Activated T-helper 17 cell treated with anti-CD3 and anti-CD28 coated beads, Interleukin-2, amount 50 U/mL, for 72 hours (primary cell): Measurements from ENCODE around the gene SNX14. TPM values are rescaled to one million over a fixed set of nuclear protein-coding genes. Genes with fewer than 3 reads are reported as not detected.
"Not testable (repeated sequence)": the region's sequence is repeated elsewhere in the genome, so short reads cannot be mapped to it uniquely, and the experiment has no call there.

ENCODE experiments used
- ATAC-seq: fragments of 150-1000 bp; cut with Tn5 transposase; replicated peaks from 2 replicates; pipeline ENCODE4 v1.10.0; 2021; ENCODE audit warnings: mild to moderate bottlenecking, moderate library complexity
- H3K27ac Mint-ChIP-seq: one replicate; pipeline ENCODE4 v1.8.0; 2022; ENCODE audit warnings: mixed read lengths
- H3K27me3 Mint-ChIP-seq: one replicate; pipeline ENCODE4 v1.8.0; 2022; ENCODE audit warnings: mixed read lengths
- H3K36me3 Mint-ChIP-seq: one replicate; pipeline ENCODE4 v1.8.0; 2022; ENCODE audit warnings: low read depth, mild to moderate bottlenecking, mixed read lengths
- H3K4me1 Mint-ChIP-seq: one replicate; pipeline ENCODE4 v1.8.0; 2022; ENCODE audit warnings: mixed read lengths
- H3K4me3 Mint-ChIP-seq: one replicate; pipeline ENCODE4 v1.8.0; 2022; ENCODE audit warnings: mild to moderate bottlenecking, mixed read lengths
- H3K9me3 Mint-ChIP-seq: one replicate; pipeline ENCODE4 v1.8.0; 2022; ENCODE audit warnings: mixed read lengths
- total RNA-seq, 2 donors: library from RNA; stranded (reverse); gene quantifications; one replicate each; pipeline ENCODE4 v1.2.3, GENCODE V29; 2022

Gene SNX14
- total RNA-seq, 2 donors from 2014 or later: 59.1 to 76.6 TPM

- peaks cover 5% of the 10 kb centered on the region for H3K4me1 Mint-ChIP-seq
- H3K36me3 Mint-ChIP-seq: peaks cover 100% of the 10 kb centered on the region
- no peaks in the 10 kb centered on the region for H3K27me3 Mint-ChIP-seq
- no peaks in the 10 kb centered on the region for H3K9me3 Mint-ChIP-seq
- H3K4me3 Mint-ChIP-seq: no peak overlapping the region
- no peak overlapping the region for H3K27ac Mint-ChIP-seq
- ATAC-seq: no peak
Measured at GRCh38 chr6:85610182-85610895, 16.7 kb upstream of the SNX14 start.

- Mint-ChIP-seq H3K9me3 (no peaks in the 10 kb centered on the region), H3K4me3 (no peak overlapping the region), H3K4me1 (no peaks in the 10 kb centered on the region), H3K36me3 (peaks cover 41% of the 10 kb centered on the region), H3K27ac (no peak overlapping the region), H3K27me3 (no peaks in the 10 kb centered on the region)
- ATAC-seq: no peak
Measured at GRCh38 chr6:85602100-85602499, 8.4 kb upstream of the SNX14 start.

- Mint-ChIP-seq H3K27me3 (no peaks in the 10 kb centered on the region), H3K27ac (peak overlapping the region; percentile 62), H3K4me1 (no peaks in the 10 kb centered on the region), H3K4me3 (no peak overlapping the region), H3K9me3 (no peaks in the 10 kb centered on the region), H3K36me3 (peaks cover 28% of the 10 kb centered on the region)
- ATAC-seq: no peak
Measured at GRCh38 chr6:85600713-85601313, 7.2 kb upstream of the SNX14 start.

GRCh38 chr6:85594197-85594930, 706 bp upstream of the SNX14 start:
- H3K9me3 Mint-ChIP-seq: no peaks in the 10 kb centered on the region
- H3K4me3 Mint-ChIP-seq: peak overlapping the region; percentile 98
- no peaks in the 10 kb centered on the region for H3K27me3 Mint-ChIP-seq
- peaks cover 48% of the 10 kb centered on the region for H3K36me3 Mint-ChIP-seq
- peaks cover 22% of the 10 kb centered on the region for H3K4me1 Mint-ChIP-seq
- peak overlapping the region; percentile 99 for H3K27ac Mint-ChIP-seq
- peak; percentile 57 for ATAC-seq

- H3K27me3 Mint-ChIP-seq: no peaks in the 10 kb centered on the region
- no peak for ATAC-seq
Measured at GRCh38 chr6:85592033-85592432, 1.6 kb downstream of the SNX14 start.

GRCh38 chr6:85591207-85591606, 2.5 kb downstream of the SNX14 start:
- Mint-ChIP-seq H3K27me3 (no peaks in the 10 kb centered on the region), H3K9me3 (no peaks in the 10 kb centered on the region), H3K4me1 (peaks cover 23% of the 10 kb centered on the region), H3K36me3 (peaks cover 63% of the 10 kb centered on the region), H3K27ac (no peak overlapping the region), H3K4me3 (peak overlapping the region; percentile 98)
- ATAC-seq: no peak

More at GRCh38 chr6:85592033-85592432, 1.6 kb downstream of the SNX14 start:
- peaks cover 58% of the 10 kb centered on the region for H3K36me3 Mint-ChIP-seq
- peak overlapping the region; percentile 99 for H3K27ac Mint-ChIP-seq
- H3K9me3 Mint-ChIP-seq: no peaks in the 10 kb centered on the region
- peaks cover 23% of the 10 kb centered on the region for H3K4me1 Mint-ChIP-seq
- peak overlapping the region; percentile 98 for H3K4me3 Mint-ChIP-seq

- Mint-ChIP-seq H3K27ac (no peak overlapping the region), H3K4me3 (no peak overlapping the region), H3K36me3 (peaks cover 77% of the 10 kb centered on the region)
Measured at GRCh38 chr6:85585741-85586140, 7.9 kb downstream of the SNX14 start.

GRCh38 chr6:85582832-85583231, 10.8 kb downstream of the SNX14 start:
- not testable (repeated sequence) for H3K27me3 Mint-ChIP-seq, H3K4me3 Mint-ChIP-seq, H3K9me3 Mint-ChIP-seq, ATAC-seq, H3K27ac Mint-ChIP-seq
- H3K4me1 Mint-ChIP-seq: peaks cover 34% of the 10 kb centered on the region
- H3K36me3 Mint-ChIP-seq: peaks cover 58% of the 10 kb centered on the region

More at GRCh38 chr6:85585741-85586140, 7.9 kb downstream of the SNX14 start:
- peaks cover 36% of the 10 kb centered on the region for H3K4me1 Mint-ChIP-seq
- no peaks in the 10 kb centered on the region for H3K27me3 Mint-ChIP-seq
- no peak for ATAC-seq
- peaks cover 9% of the 10 kb centered on the region for H3K9me3 Mint-ChIP-seq

GRCh38 chr6:85581572-85581971, 12.1 kb downstream of the SNX14 start:
- H3K36me3 Mint-ChIP-seq: peaks cover 50% of the 10 kb centered on the region
- H3K27ac Mint-ChIP-seq: peak overlapping the region; percentile 68
- H3K4me1 Mint-ChIP-seq: peaks cover 34% of the 10 kb centered on the region
- H3K4me3 Mint-ChIP-seq: no peak overlapping the region
- no peaks in the 10 kb centered on the region for H3K27me3 Mint-ChIP-seq
- ATAC-seq: no peak
- H3K9me3 Mint-ChIP-seq: peaks cover 9% of the 10 kb centered on the region

- peak; percentile 87 for ATAC-seq
- peaks cover 31% of the 10 kb centered on the region for H3K4me1 Mint-ChIP-seq
- peaks cover 47% of the 10 kb centered on the region for H3K36me3 Mint-ChIP-seq
- H3K9me3 Mint-ChIP-seq: peaks cover 9% of the 10 kb centered on the region
- no peaks in the 10 kb centered on the region for H3K27me3 Mint-ChIP-seq
- H3K4me3 Mint-ChIP-seq: no peak overlapping the region
- H3K27ac Mint-ChIP-seq: peak overlapping the region; percentile 68
Measured at GRCh38 chr6:85580878-85581267, 12.8 kb downstream of the SNX14 start.

GRCh38 chr6:85580118-85580877, 13.4 kb downstream of the SNX14 start:
- H3K36me3 Mint-ChIP-seq: peaks cover 45% of the 10 kb centered on the region
- H3K9me3 Mint-ChIP-seq: peaks cover 9% of the 10 kb centered on the region
- H3K27me3 Mint-ChIP-seq: no peaks in the 10 kb centered on the region
- ATAC-seq: peak; percentile 43
- H3K27ac Mint-ChIP-seq: peak overlapping the region; percentile 68
- H3K4me1 Mint-ChIP-seq: peaks cover 32% of the 10 kb centered on the region
- no peak overlapping the region for H3K4me3 Mint-ChIP-seq

- no peak for ATAC-seq
- peaks cover 9% of the 10 kb centered on the region for H3K9me3 Mint-ChIP-seq
- H3K4me3 Mint-ChIP-seq: no peak overlapping the region
- no peaks in the 10 kb centered on the region for H3K27me3 Mint-ChIP-seq
- peaks cover 39% of the 10 kb centered on the region for H3K36me3 Mint-ChIP-seq
- H3K4me1 Mint-ChIP-seq: peaks cover 27% of the 10 kb centered on the region
- no peak overlapping the region for H3K27ac Mint-ChIP-seq
Measured at GRCh38 chr6:85579581-85579980, 14.1 kb downstream of the SNX14 start.

- no peak overlapping the region for H3K27ac Mint-ChIP-seq
- H3K9me3 Mint-ChIP-seq: peaks cover under 1% of the 10 kb centered on the region
- peaks cover 31% of the 10 kb centered on the region for H3K36me3 Mint-ChIP-seq
- H3K4me1 Mint-ChIP-seq: peaks cover 19% of the 10 kb centered on the region
- no peak for ATAC-seq
- no peaks in the 10 kb centered on the region for H3K27me3 Mint-ChIP-seq
- no peak overlapping the region for H3K4me3 Mint-ChIP-seq
Measured at GRCh38 chr6:85576476-85576875, 17.2 kb downstream of the SNX14 start.

- Mint-ChIP-seq H3K4me3 (no peak overlapping the region), H3K4me1 (peaks cover 9% of the 10 kb centered on the region), H3K27me3 (no peaks in the 10 kb centered on the region), H3K9me3 (no peaks in the 10 kb centered on the region), H3K36me3 (peaks cover 39% of the 10 kb centered on the region), H3K27ac (no peak overlapping the region)
- no peak for ATAC-seq
Measured at GRCh38 chr6:85574932-85575598, 18.6 kb downstream of the SNX14 start.
